Activated T-helper 17 cell treated with anti-CD3 and anti-CD28 coated beads, Interleukin-2, amount 50 U/mL, for 72 hours (primary cell): ENCODE measurements around the gene MSI2. TPM values are rescaled to one million over a fixed set of nuclear protein-coding genes. Genes with fewer than 3 reads are reported as not detected.
"Not testable (repeated sequence)": the region's sequence is repeated elsewhere in the genome, so short reads cannot be mapped to it uniquely, and the experiment has no call there.

Experiments
- ATAC-seq: fragments of 150-1000 bp; cut with Tn5 transposase; replicated peaks from 2 replicates; pipeline ENCODE4 v1.10.0; 2021; ENCODE audit warnings: mild to moderate bottlenecking, moderate library complexity
- H3K27ac Mint-ChIP-seq: one replicate; pipeline ENCODE4 v1.8.0; 2022; ENCODE audit warnings: mixed read lengths
- H3K27me3 Mint-ChIP-seq: one replicate; pipeline ENCODE4 v1.8.0; 2022; ENCODE audit warnings: mixed read lengths
- H3K36me3 Mint-ChIP-seq: one replicate; pipeline ENCODE4 v1.8.0; 2022; ENCODE audit warnings: low read depth, mild to moderate bottlenecking, mixed read lengths
- H3K4me1 Mint-ChIP-seq: one replicate; pipeline ENCODE4 v1.8.0; 2022; ENCODE audit warnings: mixed read lengths
- H3K4me3 Mint-ChIP-seq: one replicate; pipeline ENCODE4 v1.8.0; 2022; ENCODE audit warnings: mild to moderate bottlenecking, mixed read lengths
- H3K9me3 Mint-ChIP-seq: one replicate; pipeline ENCODE4 v1.8.0; 2022; ENCODE audit warnings: mixed read lengths
- total RNA-seq, 2 donors: library from RNA; stranded (reverse); gene quantifications; one replicate each; pipeline ENCODE4 v1.2.3, GENCODE V29; 2022

Gene MSI2
- 100 to 1,000 TPM in 1 of 2 donors, 10 to 100 TPM in 1; 96.3 to 128 TPM for total RNA-seq

- H3K4me1 Mint-ChIP-seq: peaks cover 29% of the 10 kb centered on the region
- no peaks in the 10 kb centered on the region for H3K27me3 Mint-ChIP-seq
- peak within 1 kb of the TSS; percentile 95 for H3K27ac Mint-ChIP-seq
- H3K36me3 Mint-ChIP-seq: peaks cover 44% of the 10 kb centered on the region
- H3K4me3 Mint-ChIP-seq: peak within 1 kb of the TSS; percentile 88
- peak; percentile 72 for ATAC-seq
- H3K9me3 Mint-ChIP-seq: no peaks in the 10 kb centered on the region
Observed at GRCh38 chr17:57255776-57256681, at the start of gene MSI2. Gene MSI2, plus strand, starts transcription at chr17:57256523. Its CDS starts 220 bp downstream, at chr17:57256743.

GRCh38 chr17:57206928-57207327, 49.4 kb upstream of the MSI2 start:
- H3K36me3 Mint-ChIP-seq: no peaks in the 10 kb centered on the region
- H3K27ac Mint-ChIP-seq: no peak overlapping the region
- H3K4me3 Mint-ChIP-seq: no peak overlapping the region
- peaks cover 13% of the 10 kb centered on the region for H3K27me3 Mint-ChIP-seq
- no peaks in the 10 kb centered on the region for H3K9me3 Mint-ChIP-seq
- no peak for ATAC-seq
- peaks cover 10% of the 10 kb centered on the region for H3K4me1 Mint-ChIP-seq

- no peak for ATAC-seq
- H3K27ac Mint-ChIP-seq: no peak overlapping the region
- no peaks in the 10 kb centered on the region for H3K9me3 Mint-ChIP-seq
- no peaks in the 10 kb centered on the region for H3K36me3 Mint-ChIP-seq
- H3K4me1 Mint-ChIP-seq: peaks cover 10% of the 10 kb centered on the region
- peaks cover 13% of the 10 kb centered on the region for H3K27me3 Mint-ChIP-seq
- no peak overlapping the region for H3K4me3 Mint-ChIP-seq
Observed at GRCh38 chr17:57207396-57207795, 48.9 kb upstream of the MSI2 start.

GRCh38 chr17:57210224-57210553, 46.1 kb upstream of the MSI2 start:
- no peak overlapping the region for H3K4me3 Mint-ChIP-seq
- peaks cover 10% of the 10 kb centered on the region for H3K4me1 Mint-ChIP-seq
- ATAC-seq: no peak
- H3K9me3 Mint-ChIP-seq: no peaks in the 10 kb centered on the region
- H3K36me3 Mint-ChIP-seq: no peaks in the 10 kb centered on the region
- H3K27me3 Mint-ChIP-seq: peaks cover 19% of the 10 kb centered on the region
- no peak overlapping the region for H3K27ac Mint-ChIP-seq

GRCh38 chr17:57210972-57211411, 45.3 kb upstream of the MSI2 start:
- H3K27me3 Mint-ChIP-seq: peaks cover 20% of the 10 kb centered on the region
- H3K36me3 Mint-ChIP-seq: no peaks in the 10 kb centered on the region
- H3K27ac Mint-ChIP-seq: no peak overlapping the region
- peaks cover 10% of the 10 kb centered on the region for H3K4me1 Mint-ChIP-seq
- H3K4me3 Mint-ChIP-seq: no peak overlapping the region
- ATAC-seq: no peak
- no peaks in the 10 kb centered on the region for H3K9me3 Mint-ChIP-seq

GRCh38 chr17:57211543-57211942, 44.8 kb upstream of the MSI2 start:
- H3K27me3 Mint-ChIP-seq: peaks cover 24% of the 10 kb centered on the region
- H3K4me3 Mint-ChIP-seq: no peak overlapping the region
- H3K4me1 Mint-ChIP-seq: peaks cover 10% of the 10 kb centered on the region
- H3K36me3 Mint-ChIP-seq: no peaks in the 10 kb centered on the region
- no peak overlapping the region for H3K27ac Mint-ChIP-seq
- no peak for ATAC-seq
- no peaks in the 10 kb centered on the region for H3K9me3 Mint-ChIP-seq

- Mint-ChIP-seq H3K36me3 (no peaks in the 10 kb centered on the region), H3K27me3 (peaks cover 25% of the 10 kb centered on the region), H3K4me1 (peaks cover 10% of the 10 kb centered on the region), H3K27ac (no peak overlapping the region), H3K9me3 (no peaks in the 10 kb centered on the region), H3K4me3 (no peak overlapping the region)
- no peak for ATAC-seq
Observed at GRCh38 chr17:57213180-57213825, 43.0 kb upstream of the MSI2 start.

- H3K36me3 Mint-ChIP-seq: no peaks in the 10 kb centered on the region
- peaks cover 23% of the 10 kb centered on the region for H3K27me3 Mint-ChIP-seq
- H3K27ac Mint-ChIP-seq: no peak overlapping the region
- H3K9me3 Mint-ChIP-seq: no peaks in the 10 kb centered on the region
- no peak for ATAC-seq
- H3K4me3 Mint-ChIP-seq: no peak overlapping the region
- H3K4me1 Mint-ChIP-seq: peaks cover 7% of the 10 kb centered on the region
Observed at GRCh38 chr17:57215317-57215716, 41.0 kb upstream of the MSI2 start.

GRCh38 chr17:57221366-57222350, 34.7 kb upstream of the MSI2 start:
- no peak for ATAC-seq
- Mint-ChIP-seq H3K4me3 (no peak overlapping the region), H3K27ac (no peak overlapping the region), H3K36me3 (no peaks in the 10 kb centered on the region), H3K27me3 (peaks cover 8% of the 10 kb centered on the region), H3K4me1 (no peaks in the 10 kb centered on the region), H3K9me3 (no peaks in the 10 kb centered on the region)

GRCh38 chr17:57222422-57222821, 33.9 kb upstream of the MSI2 start:
- not testable (repeated sequence) for H3K4me3 Mint-ChIP-seq, H3K36me3 Mint-ChIP-seq, H3K9me3 Mint-ChIP-seq, H3K27me3 Mint-ChIP-seq, H3K27ac Mint-ChIP-seq, H3K4me1 Mint-ChIP-seq, ATAC-seq

GRCh38 chr17:57225127-57225526, 31.2 kb upstream of the MSI2 start:
- H3K36me3 Mint-ChIP-seq: no peaks in the 10 kb centered on the region
- H3K9me3 Mint-ChIP-seq: no peaks in the 10 kb centered on the region
- H3K27me3 Mint-ChIP-seq: peaks cover 4% of the 10 kb centered on the region
- no peak for ATAC-seq
- no peak overlapping the region for H3K27ac Mint-ChIP-seq
- no peaks in the 10 kb centered on the region for H3K4me1 Mint-ChIP-seq
- H3K4me3 Mint-ChIP-seq: no peak overlapping the region

GRCh38 chr17:57226793-57227192, 29.5 kb upstream of the MSI2 start:
- H3K36me3 Mint-ChIP-seq: no peaks in the 10 kb centered on the region
- ATAC-seq: no peak
- H3K4me3 Mint-ChIP-seq: no peak overlapping the region
- no peak overlapping the region for H3K27ac Mint-ChIP-seq
- no peaks in the 10 kb centered on the region for H3K9me3 Mint-ChIP-seq
- H3K4me1 Mint-ChIP-seq: no peaks in the 10 kb centered on the region
- peaks cover 5% of the 10 kb centered on the region for H3K27me3 Mint-ChIP-seq

- no peak for ATAC-seq
- Mint-ChIP-seq H3K4me1 (no peaks in the 10 kb centered on the region), H3K27ac (no peak overlapping the region), H3K36me3 (no peaks in the 10 kb centered on the region), H3K4me3 (no peak overlapping the region), H3K27me3 (peaks cover 14% of the 10 kb centered on the region), H3K9me3 (no peaks in the 10 kb centered on the region)
Observed at GRCh38 chr17:57228911-57229310, 27.4 kb upstream of the MSI2 start.

GRCh38 chr17:57234061-57234738, 22.1 kb upstream of the MSI2 start:
- no peak overlapping the region for H3K4me3 Mint-ChIP-seq
- H3K4me1 Mint-ChIP-seq: no peaks in the 10 kb centered on the region

More at GRCh38 chr17:57234061-57234738, 22.1 kb upstream of the MSI2 start:
- Mint-ChIP-seq H3K27ac (no peak overlapping the region), H3K36me3 (no peaks in the 10 kb centered on the region), H3K27me3 (peaks cover 24% of the 10 kb centered on the region), H3K9me3 (no peaks in the 10 kb centered on the region)
- ATAC-seq: no peak
